Stimulated activated CD8-positive, alpha-beta memory T cell treated with anti-CD3 and anti-CD28 coated beads, Interleukin-2, amount 100 ng/mL, for 1 hour (primary cell): ENCODE measurements around the gene RIMS4.

Experiments
- DNase-seq, 2 donors: peaks; one replicate each; pipeline ENCODE4 v3.0.0-alpha.2; 2020; ENCODE audit warnings: low read depth in 2 of 2

RIMS4 gene

GRCh38 chr20:44701858-44702256 is 108.5 kb downstream of the RIMS4 start:
- no peak for DNase-seq
